BJ (cell line): ENCODE measurements around the gene PUS1. TPM values are rescaled to one million over a fixed set of nuclear protein-coding genes. Genes with fewer than 3 reads are reported as not detected.

Experiments used
- CTCF ChIA-PET: fragments of 350-600 bp; formaldehyde crosslinking; extraction: SDS; loops from one replicate; lab custom pipeline; 2021; ENCODE audit warnings: antibody characterized with exemption, inconsistent platforms; lab: Yijun Ruan, JAX
- POLR2A ChIA-PET: fragments of 300-600 bp; sonication (Branson Sonifier 250); formaldehyde crosslinking; extraction: SDS; loops from one replicate; lab custom pipeline; 2021; ENCODE audit warnings: antibody characterized with exemption; lab: Charles Lee
- DNase-seq: peaks from one replicate; pipeline ENCODE4 v3.0.0-alpha.2; 2011; ENCODE audit warnings: low read depth
- H3K27me3 ChIP-seq: 2 replicates; pipeline ENCODE4 v1.6.0; 2011; ENCODE audit warnings: low read length; ENCODE audit not compliant: control insufficient read depth, insufficient read depth
- H3K36me3 ChIP-seq: 2 replicates; pipeline ENCODE4 v1.5.1; 2011; ENCODE audit warnings: low read length; ENCODE audit not compliant: control insufficient read depth, insufficient read depth
- H3K4me3 ChIP-seq: 2 replicates; pipeline ENCODE4 v1.5.1; 2011; ENCODE audit warnings: low read depth, mild to moderate bottlenecking, control low read depth, low read length
- CTCF ChIP-seq: IDR thresholded peaks from 2 replicates; pipeline ENCODE4 v1.5.1; 2011; ENCODE audit warnings: low read depth, mild to moderate bottlenecking, control low read depth, inconsistent platforms, low read length, moderate library complexity; ENCODE audit not compliant: insufficient read depth
- polyA plus RNA-seq: library from polyadenylated mRNA; depleted of rRNA; stranded (reverse); fragments of >200 nt; gene quantifications from 2 replicates; pipeline ENCODE4 v1.2.3, GENCODE V29; 2011

PUS1 gene
- polyA plus RNA-seq, 1 experiment = 21.2 TPM

- Histone ChIP-seq H3K27me3 (no peaks in the 10 kb centered on the region), H3K36me3 (peaks cover 15% of the 10 kb centered on the region), H3K4me3 (no peak overlapping the region)
- no peak for TF ChIP-seq CTCF
- ChIA-PET CTCF (no interaction called here), POLR2A (no interaction called here)
- no peak for DNase-seq
Measured at GRCh38 chr12:131943389-131943788, 14.3 kb downstream of the PUS1 start.

- TF ChIP-seq CTCF = no peak
- Histone ChIP-seq H3K4me3 (no peak overlapping the region), H3K27me3 (no peaks in the 10 kb centered on the region), H3K36me3 (peaks cover 15% of the 10 kb centered on the region)
- DNase-seq = no peak
- ChIA-PET POLR2A (no interaction called here), CTCF (no interaction called here)
Measured at GRCh38 chr12:131943876-131944275, 14.8 kb downstream of the PUS1 start.

GRCh38 chr12:131944601-131945251 lies 15.7 kb downstream of the PUS1 start:
- Histone ChIP-seq H3K36me3 (peaks cover 15% of the 10 kb centered on the region), H3K4me3 (no peak overlapping the region), H3K27me3 (no peaks in the 10 kb centered on the region)
- DNase-seq = no peak
- ChIA-PET POLR2A (no interaction called here), CTCF (interaction anchor here (0.9 kb wide), 2 partner anchors 10 to 33 kb away, joined by 3 read pairs; no protein-coding TSS in a partner anchor)
- no peak for TF ChIP-seq CTCF

- Histone ChIP-seq H3K36me3 (peaks cover 10% of the 10 kb centered on the region), H3K27me3 (no peaks in the 10 kb centered on the region), H3K4me3 (no peak overlapping the region)
- ChIA-PET CTCF (no interaction called here), POLR2A (no interaction called here)
- TF ChIP-seq CTCF = no peak
- no peak for DNase-seq
Measured at GRCh38 chr12:131946757-131947156, 17.7 kb downstream of the PUS1 start.

GRCh38 chr12:131947482-131948027 lies 18.5 kb downstream of the PUS1 start:
- TF ChIP-seq CTCF = no peak
- Histone ChIP-seq H3K4me3 (no peak overlapping the region), H3K27me3 (no peaks in the 10 kb centered on the region), H3K36me3 (peaks cover 6% of the 10 kb centered on the region)
- ChIA-PET POLR2A (no interaction called here), CTCF (no interaction called here)
- DNase-seq = no peak
